22Rv1 (cell line): Measurements from ENCODE around the gene RNGTT.
A peak's percentile ranks its signal among the peaks of the same experiment; 100 is the strongest.
"Not testable (repeated sequence)": the region's sequence is repeated elsewhere in the genome, so short reads cannot be mapped to it uniquely, and the experiment has no call there.

ENCODE experiments used
- H3K27ac ChIP-seq: fragments of 450-650 bp; 2 replicates; pipeline ENCODE4 v1.5.1; 2017
- CTCF ChIP-seq: fragments of 450-650 bp; IDR thresholded peaks from 2 replicates; pipeline ENCODE4 v1.5.1; 2017; ENCODE audit warnings: mild to moderate bottlenecking
- ZFX ChIP-seq: fragments of 450-650 bp; IDR thresholded peaks from 2 replicates; pipeline ENCODE4 v1.6.1; 2017; ENCODE audit warnings: antibody characterized with exemption, borderline replicate concordance

Gene RNGTT

GRCh38 chr6:88806728-88807127 lies 156.7 kb downstream of the RNGTT start:
- no peak overlapping the region for H3K27ac ChIP-seq
- no peak for TF ChIP-seq ZFX
- no peak for TF ChIP-seq CTCF

GRCh38 chr6:88804701-88805100 lies 158.7 kb downstream of the RNGTT start:
- no peak for TF ChIP-seq CTCF
- no peak for TF ChIP-seq ZFX
- H3K27ac ChIP-seq = no peak overlapping the region

GRCh38 chr6:88785478-88785877 lies 177.9 kb downstream of the RNGTT start:
- TF ChIP-seq CTCF (no peak), ZFX (no peak)
- no peak overlapping the region for H3K27ac ChIP-seq

- H3K27ac ChIP-seq = no peak overlapping the region
Observed at GRCh38 chr6:88780714-88781389, 182.6 kb downstream of the RNGTT start.

GRCh38 chr6:88775866-88776571 lies 187.4 kb downstream of the RNGTT start:
- no peak overlapping the region for H3K27ac ChIP-seq
- TF ChIP-seq CTCF (no peak), ZFX (no peak)

More at GRCh38 chr6:88780714-88781389, 182.6 kb downstream of the RNGTT start:
- TF ChIP-seq ZFX (no peak), CTCF (peak; percentile 94)

GRCh38 chr6:88768114-88768513 lies 195.3 kb downstream of the RNGTT start:
- H3K27ac ChIP-seq = not testable (repeated sequence)

- H3K27ac ChIP-seq = no peak overlapping the region
- TF ChIP-seq CTCF (no peak), ZFX (no peak)
Observed at GRCh38 chr6:88764081-88764480, 199.3 kb downstream of the RNGTT start.
